Stimulated activated CD4-positive, alpha-beta T cell treated with anti-CD3 and anti-CD28 coated beads, Interleukin-12 subunit alpha, Interleukin-12 subunit beta, amount 100 ng/mL, for 48 hours (primary cell): ENCODE results near the gene TP73.
A peak's percentile ranks its signal among the peaks of the same experiment; 100 is the strongest.

Experiments used
- DNase-seq, 3 donors: peaks; one replicate each; pipeline ENCODE4 v3.0.0-alpha.2; 2020; ENCODE audit warnings: low read depth in 2 of 3, low spot score in 1 of 3

Gene TP73

DNA sequence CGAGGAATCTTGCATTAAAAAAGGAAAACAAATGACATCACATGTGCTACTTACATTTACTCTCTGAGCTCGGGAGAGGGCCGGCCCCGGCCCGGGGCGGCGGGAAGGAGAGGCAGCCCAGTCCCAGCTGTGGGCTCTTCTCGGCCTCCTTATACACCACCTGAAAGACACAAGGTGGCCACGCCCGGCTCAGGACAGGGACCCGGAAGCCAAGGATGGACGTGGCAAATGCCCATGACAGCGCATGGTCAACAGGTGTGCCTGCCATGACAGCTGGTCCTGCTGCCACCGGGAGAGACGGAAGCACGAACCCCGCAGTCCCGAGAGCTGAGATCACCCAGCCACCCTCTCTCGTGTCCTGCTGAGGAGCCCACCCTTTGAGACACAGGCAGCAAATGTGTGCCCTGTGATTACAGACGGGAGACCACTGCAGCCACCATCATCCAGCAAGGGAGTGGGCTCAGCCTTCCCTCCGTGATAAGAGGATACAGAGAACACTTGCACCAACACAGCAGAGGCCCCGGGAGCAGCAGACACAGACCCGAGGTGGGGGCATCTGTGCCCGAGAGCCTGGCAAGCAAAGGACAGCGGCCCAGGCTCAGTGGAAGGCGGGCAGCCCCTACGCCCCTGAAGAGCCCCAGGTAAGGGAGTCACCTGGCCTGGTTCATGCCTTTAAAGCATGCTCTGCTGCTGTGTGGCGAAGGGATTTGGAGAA, 18.8 kb upstream of the TP73 start:
- no peak for DNase-seq

DNA sequence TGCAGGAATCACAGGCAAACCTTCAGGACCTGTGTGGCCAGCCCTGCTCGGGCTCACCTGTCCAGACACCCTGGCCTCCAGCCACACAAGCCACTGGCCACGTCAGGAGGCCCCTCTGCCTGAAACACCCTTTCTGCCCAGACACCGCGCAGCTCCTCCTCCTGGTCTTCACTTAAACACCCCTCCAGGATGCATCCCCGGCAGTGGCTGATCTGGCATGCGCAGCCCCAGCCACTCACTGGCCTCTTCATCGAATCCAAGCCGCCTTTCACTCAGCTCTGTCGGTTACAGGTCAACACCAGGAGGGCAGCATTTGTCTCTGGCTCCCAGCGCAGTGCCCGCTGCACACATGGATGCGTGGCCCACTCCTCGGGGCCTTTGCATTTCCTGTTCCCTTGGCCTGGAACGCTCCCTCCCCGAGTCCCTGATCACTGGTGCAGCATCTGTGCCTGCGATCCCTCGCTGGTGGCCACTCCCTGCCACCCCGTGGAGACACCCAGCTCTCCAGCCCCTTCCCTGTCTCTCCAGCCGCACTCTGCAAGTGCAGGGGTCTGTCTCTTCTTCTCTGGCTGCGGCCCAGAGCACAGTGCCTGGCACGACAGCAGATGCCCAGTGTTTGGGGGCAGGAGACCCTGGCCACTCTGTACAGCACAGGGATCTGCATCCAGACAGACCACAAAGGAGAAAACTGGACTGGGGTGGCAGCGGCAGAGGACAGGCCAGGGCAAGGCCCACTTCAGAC, 18.1 kb upstream of the TP73 start:
- DNase-seq = no peak

DNA sequence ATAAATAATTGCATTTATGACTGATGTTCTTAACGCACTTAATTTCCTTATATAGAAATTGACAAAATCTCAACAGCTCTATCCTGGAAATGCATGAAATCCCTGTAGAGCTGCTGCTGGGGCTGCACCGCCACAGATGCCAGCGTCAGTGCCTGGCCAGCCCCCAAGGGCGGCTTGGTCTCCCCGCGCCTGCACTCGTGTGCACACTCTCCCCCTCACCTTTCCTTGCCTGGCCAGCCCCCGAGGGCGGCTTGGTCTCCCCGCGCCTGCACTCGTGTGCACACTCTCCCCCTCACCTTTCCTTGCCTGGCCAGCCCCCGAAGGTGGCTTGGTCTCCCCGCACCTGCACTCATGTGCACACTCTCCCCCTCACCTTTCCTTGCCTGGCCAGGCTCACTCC, 16.2 kb upstream of the TP73 start:
- DNase-seq = no peak

DNA sequence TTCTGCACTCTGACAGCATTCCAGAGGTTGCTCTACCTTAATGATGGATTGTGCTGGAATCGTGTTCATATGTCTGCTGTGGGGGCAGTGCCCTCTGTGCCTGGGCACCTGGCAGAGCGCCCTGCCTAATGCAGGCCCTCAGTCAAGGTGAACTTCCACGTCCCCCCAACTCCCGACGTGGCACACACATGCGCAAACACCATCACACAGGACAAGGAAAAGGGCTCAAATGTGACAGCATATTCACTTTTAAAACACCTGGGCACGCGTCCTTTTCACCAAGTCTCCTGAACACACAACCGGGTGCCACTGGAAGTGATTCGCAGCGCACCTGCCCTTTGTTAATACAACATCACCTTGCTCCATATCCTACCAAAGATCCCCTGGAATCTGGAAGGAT, 15.8 kb upstream of the TP73 start:
- DNase-seq = no peak

DNA sequence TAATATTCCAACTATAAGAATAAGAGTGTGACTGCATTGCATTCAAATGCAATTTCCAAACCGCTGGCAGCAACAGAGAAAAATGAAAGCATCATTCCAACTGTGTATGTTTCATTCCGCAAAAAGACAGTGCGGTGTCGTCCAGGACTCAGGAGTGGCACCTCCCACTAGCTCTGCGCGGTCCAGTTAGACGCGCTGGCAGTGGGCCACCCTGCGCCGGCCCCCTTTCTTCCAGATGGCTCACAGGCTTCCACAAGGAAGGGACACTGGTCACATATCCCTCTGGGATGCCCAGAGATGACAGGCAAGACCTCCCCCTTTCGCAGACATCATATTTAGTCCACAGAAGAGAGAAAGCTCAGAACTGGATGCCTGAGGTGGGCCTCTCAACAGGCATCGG, 14.3 kb upstream of the TP73 start:
- DNase-seq = no peak

DNA sequence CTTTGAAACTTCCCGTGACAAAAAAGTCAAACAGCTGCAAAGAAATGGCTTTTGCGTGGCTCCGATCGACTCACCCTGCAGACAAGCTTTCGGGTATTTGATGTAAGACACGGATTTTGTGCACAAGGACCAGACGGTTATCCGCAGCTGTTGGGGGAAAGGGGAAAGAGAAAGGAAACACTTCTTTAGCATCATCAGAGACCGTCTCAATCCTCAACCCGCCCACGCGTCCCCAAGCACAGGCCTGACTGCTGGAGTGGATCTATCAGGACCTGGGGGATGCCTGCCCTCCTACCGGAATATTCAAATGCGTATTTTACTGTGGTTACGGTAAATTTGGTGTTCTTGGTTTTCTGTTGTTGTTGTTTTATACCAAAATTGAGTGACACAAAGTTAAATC, 13.6 kb upstream of the TP73 start:
- no peak for DNase-seq

DNA sequence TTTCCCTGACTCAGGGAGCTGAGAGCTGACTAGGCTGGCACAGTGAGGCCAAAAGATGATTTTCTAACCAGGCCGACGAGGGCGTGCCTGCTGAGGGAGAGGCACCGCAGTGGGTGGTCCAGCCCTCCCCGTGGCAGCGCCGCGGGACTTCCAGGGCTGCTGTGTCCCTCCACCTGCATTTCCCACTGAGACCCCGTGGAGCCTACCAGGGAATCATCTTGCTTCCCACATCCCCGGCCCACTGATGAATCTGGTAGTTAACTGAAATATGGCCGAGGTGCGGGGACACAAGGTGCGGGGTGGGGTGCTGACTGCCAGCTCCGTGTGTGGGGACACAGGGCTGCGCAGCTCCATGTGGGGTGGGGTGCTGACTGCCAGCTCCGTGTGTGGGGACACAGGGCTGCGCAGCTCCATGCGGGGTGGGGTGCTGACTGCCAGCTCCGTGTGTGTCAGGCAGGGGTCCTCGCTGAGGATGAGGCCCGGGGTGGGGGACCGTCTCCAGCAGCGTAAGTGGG, 12.9 kb upstream of the TP73 start:
- no peak for DNase-seq

DNA sequence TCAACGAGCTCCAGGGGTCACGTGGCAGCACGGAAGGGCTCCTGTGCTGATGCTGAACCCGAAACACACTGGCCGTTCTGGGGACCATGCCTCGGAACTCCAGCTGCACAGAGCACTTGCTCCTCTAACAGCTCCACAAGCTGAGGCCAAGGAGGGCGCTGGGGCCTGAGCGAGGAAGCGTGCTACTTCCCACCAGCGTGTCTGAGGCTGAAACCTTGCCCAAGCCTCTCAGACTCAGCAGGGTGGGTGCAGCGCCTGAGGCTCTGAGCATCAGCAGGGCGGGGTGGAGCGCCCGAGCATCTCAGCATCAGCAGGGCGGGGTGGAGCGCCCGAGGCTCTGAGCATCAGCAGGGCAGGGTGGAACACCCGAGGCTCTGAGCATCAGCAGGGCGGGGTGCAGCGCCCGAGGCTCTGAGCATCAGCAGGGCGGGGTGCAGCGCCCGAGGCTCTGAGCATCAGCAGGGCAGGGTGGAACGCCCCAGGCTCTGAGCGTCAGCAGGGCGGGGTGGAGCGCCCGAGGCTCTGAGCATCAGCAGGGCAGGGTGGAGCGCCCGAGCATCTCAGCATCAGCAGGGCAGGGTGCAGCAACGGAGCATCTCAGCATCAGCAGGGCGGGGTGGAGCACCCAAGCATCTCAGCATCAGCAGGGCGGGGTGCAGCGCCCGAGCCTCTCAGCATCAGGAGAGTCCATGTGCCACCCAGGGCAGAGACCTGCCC, 12.0 kb upstream of the TP73 start:
- DNase-seq = no peak

DNA sequence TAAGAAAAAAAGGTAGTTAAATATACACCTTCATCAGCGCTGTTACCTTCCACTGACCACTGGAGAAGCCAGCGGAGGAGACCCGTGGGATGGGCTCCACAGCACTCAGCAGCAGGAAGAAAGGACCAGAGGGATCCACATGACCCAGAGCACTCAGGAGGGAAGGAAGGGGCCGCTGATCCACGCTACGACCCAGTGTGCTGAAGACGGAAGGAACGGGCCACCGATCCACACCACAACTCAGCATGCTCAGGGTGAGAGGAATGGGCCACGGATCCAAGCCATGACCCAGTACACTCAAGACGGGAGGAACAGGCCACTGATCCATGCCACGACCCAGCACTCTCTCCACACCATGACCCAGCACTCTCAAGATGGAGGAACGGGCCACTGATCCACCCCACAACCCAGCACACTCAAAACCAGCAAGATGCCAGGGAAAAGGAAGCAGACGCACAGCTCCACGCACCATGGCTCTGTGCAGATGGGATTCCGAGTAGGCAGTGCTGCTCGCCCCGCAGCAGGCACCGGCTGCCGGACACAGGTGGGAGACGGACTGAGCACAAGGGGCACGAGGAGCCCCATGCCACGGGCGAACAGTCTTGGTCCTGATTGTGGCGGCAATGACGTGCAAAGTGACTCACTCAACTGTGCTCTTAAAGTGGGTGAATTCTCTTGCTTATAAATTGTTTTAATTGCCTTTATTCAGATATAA, 11.1 kb upstream of the TP73 start:
- no peak for DNase-seq

DNA sequence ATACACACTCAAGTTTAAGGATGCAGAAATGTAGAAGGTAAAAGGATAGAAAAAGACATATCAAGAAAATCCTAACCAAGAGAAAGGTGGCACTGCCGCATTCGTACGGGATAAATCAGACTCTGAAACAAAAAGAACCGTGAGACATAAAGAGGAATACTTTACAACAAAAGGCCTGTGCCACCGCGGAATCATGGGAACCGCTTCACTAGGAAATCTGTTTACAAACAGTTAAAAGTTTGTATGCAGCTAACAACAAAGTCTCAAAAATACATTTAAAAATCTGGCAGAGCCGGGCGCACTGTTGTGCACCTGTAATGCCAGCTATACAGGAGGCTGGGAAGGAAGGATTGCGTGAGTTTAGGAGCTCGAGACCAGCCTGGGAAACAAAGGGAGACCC, 10.5 kb upstream of the TP73 start:
- no peak for DNase-seq

DNA sequence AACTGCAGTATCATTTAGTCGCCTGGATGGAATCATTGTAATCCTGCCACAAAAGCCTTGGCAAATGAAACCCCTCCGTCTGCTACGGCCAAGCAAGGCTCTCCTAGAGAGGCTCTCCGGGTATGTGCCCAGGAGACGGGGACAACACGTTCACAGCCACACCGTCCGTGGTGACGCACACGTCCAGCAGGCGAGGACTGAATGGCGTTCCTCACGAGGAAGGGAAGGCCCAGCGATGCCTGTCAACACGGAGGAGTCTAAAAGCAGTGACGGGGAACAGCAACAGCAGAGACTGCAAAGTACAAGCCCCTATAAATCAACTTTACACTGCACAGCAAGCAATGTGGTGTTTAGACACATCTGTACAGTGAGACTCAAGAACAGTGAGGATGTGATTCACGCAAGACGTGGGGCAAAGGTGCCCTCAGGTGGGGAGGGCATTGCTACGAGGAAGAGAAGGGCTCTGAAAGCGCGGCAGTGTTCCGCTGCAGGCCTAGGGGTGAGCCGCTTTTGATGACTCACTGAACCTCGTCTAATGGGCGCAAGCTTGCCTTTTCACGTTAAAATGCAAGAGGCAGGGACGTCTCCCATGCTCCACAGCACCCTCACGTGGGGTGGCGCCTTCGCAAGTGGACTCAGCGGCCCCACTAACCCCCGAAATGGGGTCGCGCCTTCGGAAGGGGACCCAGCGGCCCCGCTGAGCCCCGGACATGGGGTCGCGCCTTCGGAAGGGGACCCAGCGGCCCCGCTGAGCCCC, 9.2 kb upstream of the TP73 start:
- no peak for DNase-seq

DNA sequence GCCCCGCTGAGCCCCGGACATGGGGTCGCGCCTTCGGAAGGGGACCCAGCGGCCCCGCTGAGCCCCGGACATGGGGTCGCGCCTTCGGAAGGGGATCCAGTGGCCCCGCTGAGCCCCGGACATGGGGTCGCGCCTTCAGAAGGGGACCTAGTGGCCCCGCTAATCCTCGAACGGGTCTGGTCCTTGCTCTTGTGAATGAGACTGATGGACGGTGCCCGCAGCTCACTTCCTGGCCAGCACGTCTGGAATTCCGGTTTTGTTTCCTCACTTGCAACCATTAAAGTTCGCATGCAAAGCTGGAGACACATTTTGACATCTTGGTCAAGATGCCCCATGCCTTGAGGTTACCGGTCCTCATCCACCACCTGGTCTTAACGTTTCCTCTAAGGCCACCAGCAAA, 8.0 kb upstream of the TP73 start:
- DNase-seq = no peak

DNA sequence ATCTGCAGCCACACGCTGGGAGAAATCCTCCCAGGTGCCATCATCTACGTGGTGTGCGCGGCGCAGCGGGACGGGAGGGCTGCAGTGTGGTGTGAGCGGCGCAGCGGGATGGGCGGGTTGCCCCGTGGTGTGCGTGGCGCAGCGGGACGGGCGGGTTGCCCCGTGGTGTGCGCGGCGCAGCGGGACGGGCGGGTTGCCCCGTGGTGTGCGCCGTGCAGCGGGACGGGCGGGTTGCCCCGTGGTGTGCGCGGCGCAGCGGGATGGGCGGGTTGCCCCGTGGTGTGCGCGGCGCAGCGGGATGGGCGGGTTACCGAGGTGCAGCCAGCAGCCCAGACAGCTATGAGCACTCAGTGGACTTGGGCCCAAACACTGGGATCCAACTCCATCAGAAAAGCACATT, 7.1 kb upstream of the TP73 start:
- no peak for DNase-seq

DNA sequence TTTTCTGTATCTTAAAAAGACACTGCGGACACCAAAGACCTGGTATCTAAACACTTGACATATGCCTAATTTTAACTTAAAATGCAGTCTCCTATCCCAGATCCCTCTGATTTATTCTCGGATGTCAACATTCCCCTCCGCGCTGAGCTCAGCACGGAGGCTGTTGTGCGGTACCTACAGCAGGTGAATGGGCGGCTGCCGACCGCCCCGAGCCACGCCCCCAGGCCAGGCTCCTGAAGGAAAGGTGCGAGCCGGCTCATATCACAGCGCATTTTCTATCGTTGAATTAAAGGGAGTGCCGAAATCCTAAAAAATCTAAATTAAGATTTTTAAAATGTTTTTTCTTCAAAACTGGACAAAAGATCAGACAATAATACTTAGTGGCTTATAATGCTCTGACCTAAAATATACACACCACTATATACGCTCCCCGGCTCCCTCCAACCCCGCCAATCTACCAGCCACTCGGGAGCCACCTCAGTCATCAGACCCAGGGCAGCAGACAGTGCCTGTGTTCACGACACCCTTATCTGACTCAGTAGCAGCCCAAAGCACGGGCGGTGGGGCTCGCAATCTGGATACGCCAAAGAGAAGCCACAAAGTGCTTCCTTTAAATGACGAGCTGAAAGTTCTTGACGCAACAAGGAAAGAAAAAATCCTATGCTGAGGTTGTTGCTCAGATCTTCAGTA, 6.5 kb upstream of the TP73 start:
- DNase-seq = no peak

DNA sequence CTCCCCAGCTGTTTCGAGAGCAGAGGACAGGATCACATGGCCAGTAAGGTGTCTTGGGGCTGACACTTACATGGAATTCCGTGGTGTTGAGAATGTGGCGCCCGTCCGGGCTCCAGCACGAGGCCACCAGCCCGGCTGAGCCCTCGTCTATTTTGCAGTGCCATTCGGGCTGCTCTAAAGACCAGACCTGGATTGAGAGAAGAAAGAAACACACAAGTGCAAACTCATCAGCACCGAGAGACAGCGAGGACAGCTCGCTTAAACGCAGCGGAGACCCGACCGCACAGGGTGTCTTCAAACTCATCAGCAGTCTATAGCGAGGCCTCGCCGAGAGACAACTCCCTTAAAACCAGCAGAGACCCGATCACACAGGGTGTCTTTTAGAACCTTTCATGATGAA, 5.7 kb upstream of the TP73 start:
- no peak for DNase-seq

DNA sequence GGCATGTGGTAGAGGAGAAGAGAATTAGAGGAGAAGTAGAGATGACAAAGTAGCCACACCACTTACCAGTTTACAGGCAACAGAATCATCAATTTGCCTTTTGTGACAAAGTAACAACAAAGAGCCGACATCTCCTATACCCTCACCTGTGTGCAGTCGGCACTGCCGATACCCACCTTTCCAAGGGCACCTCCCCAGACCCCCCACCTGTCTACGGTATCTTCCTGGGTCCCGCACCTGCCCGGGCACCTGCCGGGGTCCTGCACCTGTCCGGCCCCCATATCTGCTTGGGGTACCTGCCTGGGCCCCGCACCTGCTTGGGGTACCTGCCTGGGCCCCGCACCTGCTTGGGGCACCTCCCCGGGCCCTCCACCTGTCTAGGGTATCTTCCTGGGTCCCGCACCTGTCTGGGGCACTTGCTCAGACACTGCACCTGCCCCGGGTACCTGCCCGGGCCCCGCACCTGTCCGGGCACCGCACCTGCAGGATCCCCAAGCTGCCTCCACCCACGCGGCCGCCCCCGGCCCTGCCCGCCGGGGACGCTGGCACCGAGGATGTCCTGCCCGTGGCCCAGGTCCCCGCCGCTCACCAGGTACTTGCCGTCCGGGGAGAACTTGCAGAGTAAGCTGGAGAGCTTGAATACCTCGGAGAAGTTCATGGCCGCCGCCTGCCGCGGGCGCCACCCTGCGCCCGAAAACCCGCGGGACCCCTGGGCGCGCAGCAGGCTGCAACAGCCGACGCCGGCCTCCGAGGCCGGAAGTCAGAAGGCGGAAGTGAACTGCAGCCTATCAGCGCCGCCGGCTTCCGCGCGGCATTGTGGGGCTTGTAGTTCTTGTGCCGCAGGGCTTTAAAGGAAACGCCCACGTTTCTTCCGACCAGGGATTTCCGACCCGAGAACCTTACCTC, 2.7 kb upstream of the TP73 start, which contains the start of gene WRAP73:
WRAP73 (minus strand) TSS at position 762 of the 906 bp plus-strand sequence; CDS start at position 658, 104 bp downstream.
- peak; percentile 81 to 86 (median 85) for DNase-seq

DNA sequence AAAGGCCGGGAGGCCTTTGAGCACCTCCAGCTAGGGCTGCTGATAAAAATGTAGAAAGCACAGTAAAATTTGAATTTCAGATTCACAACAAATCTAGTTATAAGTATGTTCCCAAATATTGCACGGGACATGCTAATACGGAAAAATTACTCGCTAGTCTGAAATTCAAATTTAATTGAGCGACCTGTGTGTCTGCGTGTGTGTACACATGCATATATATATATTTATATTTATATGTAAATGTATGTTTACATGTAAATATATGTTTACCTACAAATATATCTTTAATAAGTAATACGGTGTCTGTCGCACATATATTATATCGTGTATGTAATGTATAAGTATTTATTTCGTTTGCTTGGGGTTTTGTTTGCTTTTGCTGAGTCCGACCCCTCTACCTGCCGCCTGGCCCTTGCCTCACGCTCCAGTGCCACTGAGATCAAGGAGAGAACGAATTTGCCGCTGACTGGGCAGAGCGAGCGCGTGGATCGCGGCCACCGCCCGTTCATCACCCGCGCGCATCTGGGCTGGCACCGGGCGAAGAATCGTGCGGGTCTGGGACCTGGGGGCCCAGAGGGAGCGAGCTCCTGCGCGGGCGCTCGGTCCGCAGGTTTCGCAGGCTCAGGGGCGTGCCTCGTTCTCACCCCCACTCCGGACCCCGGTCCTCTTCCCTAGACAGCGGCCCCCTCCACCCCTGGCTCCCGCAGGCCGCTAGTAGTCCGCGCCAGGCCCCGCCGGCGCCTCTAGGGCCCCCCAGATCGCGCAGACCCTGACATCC, 1.9 kb upstream of the TP73 start:
- DNase-seq = no peak
